GM18867 (cell line): ENCODE measurements around the gene RNF220.
"Not testable (repeated sequence)": the region's sequence is repeated elsewhere in the genome, so short reads cannot be mapped to it uniquely, and the experiment has no call there.

ENCODE experiments used
- ATAC-seq: cut with Tn5 transposase; IDR thresholded peaks from one replicate; pipeline ENCODE4 v1.9.1; 2021; ENCODE audit warnings: mild to moderate bottlenecking, moderate library complexity; ENCODE audit not compliant: unreplicated experiment

Gene RNF220

GRCh38 chr1:44485229-44485933 lies 80.3 kb downstream of the RNF220 start:
- no peak for ATAC-seq

GRCh38 chr1:44485934-44486460 lies 80.9 kb downstream of the RNF220 start:
- ATAC-seq, result no peak

GRCh38 chr1:44489481-44489880 lies 84.4 kb downstream of the RNF220 start:
- no peak for ATAC-seq

GRCh38 chr1:44496541-44497171 lies 91.6 kb downstream of the RNF220 start:
- no peak for ATAC-seq

GRCh38 chr1:44497422-44498170 lies 92.5 kb downstream of the RNF220 start:
- no peak for ATAC-seq

- ATAC-seq, result no peak
These were observed 94.3 kb downstream of the RNF220 start for GRCh38 chr1:44499306-44499705.

GRCh38 chr1:44500181-44501046 lies 95.4 kb downstream of the RNF220 start:
- no peak for ATAC-seq

- ATAC-seq, result no peak
These were observed 96.2 kb downstream of the RNF220 start for GRCh38 chr1:44501047-44501890.

- not testable (repeated sequence) for ATAC-seq
These were observed 97.8 kb downstream of the RNF220 start for GRCh38 chr1:44502823-44503222.

GRCh38 chr1:44503625-44504024 lies 98.6 kb downstream of the RNF220 start:
- ATAC-seq, result no peak

- no peak for ATAC-seq
These were observed 100.3 kb downstream of the RNF220 start for GRCh38 chr1:44505210-44505993.

GRCh38 chr1:44507490-44508396 lies 102.7 kb downstream of the RNF220 start:
- no peak for ATAC-seq

- no peak for ATAC-seq
These were observed 103.3 kb downstream of the RNF220 start for GRCh38 chr1:44508397-44508745.

- ATAC-seq, result no peak
These were observed 106.3 kb downstream of the RNF220 start for GRCh38 chr1:44511363-44511762.

- ATAC-seq, result no peak
These were observed 106.7 kb downstream of the RNF220 start for GRCh38 chr1:44511769-44512168.

- ATAC-seq, result no peak
These were observed 107.3 kb downstream of the RNF220 start for GRCh38 chr1:44512313-44512885.

- no peak for ATAC-seq
These were observed 108.1 kb downstream of the RNF220 start for GRCh38 chr1:44513111-44513510.

GRCh38 chr1:44514673-44515072 lies 109.6 kb downstream of the RNF220 start:
- no peak for ATAC-seq
